Panc1 (cell line): ENCODE measurements around the gene BRAP. TPM values are rescaled to one million over a fixed set of nuclear protein-coding genes. Genes with fewer than 3 reads are reported as not detected.

Experiments used
- ATAC-seq: fragments of 200-7000 bp; cut with Tn5 transposase; 2 replicates; pipeline ENCODE4 v1.9.1; 2020; ENCODE audit warnings: mild to moderate bottlenecking, moderate library complexity
- BruUV-seq: library from RNA; stranded (reverse); fragments of 400-500 nt; replicated peaks from 2 replicates; lab custom pipeline; 2021; lab: Mats Ljungman, UMichigan
- CTCF ChIA-PET: fragments of 300-600 bp; sonication (Branson Sonifier 250); formaldehyde crosslinking; loops from one replicate; lab custom pipeline; 2022; ENCODE audit warnings: antibody characterized with exemption; lab: Charles Lee
- POLR2A ChIA-PET: fragments of 300-600 bp; sonication (Branson Sonifier 250); formaldehyde crosslinking; loops from one replicate; lab custom pipeline; 2022; ENCODE audit warnings: antibody characterized with exemption; lab: Charles Lee
- DNase-seq: peaks from one replicate; pipeline ENCODE4 v3.0.0-alpha.2; 2010; ENCODE audit warnings: low read depth, low spot score
- H3K27ac ChIP-seq: 2 replicates; pipeline ENCODE4 v1.5.1; 2011; ENCODE audit warnings: mild to moderate bottlenecking, low read length, inconsistent platforms
- H3K27me3 ChIP-seq: fragments of 200-500 bp; sonication (Bioruptor generic); 2 replicates; pipeline ENCODE4 v1.6.0; 2014; ENCODE audit warnings: low read length, inconsistent platforms; ENCODE audit not compliant: control insufficient read depth, insufficient read depth
- H3K36me3 ChIP-seq: fragments of 200-500 bp; sonication (Bioruptor generic); 2 replicates; pipeline ENCODE4 v1.5.1; 2014; ENCODE audit warnings: inconsistent platforms, mild to moderate bottlenecking, low read length, moderate library complexity; ENCODE audit not compliant: control insufficient read depth, insufficient read depth
- H3K4me1 ChIP-seq: 2 replicates; pipeline ENCODE4 v1.5.1; 2011; ENCODE audit warnings: inconsistent platforms, mild to moderate bottlenecking, low read length, moderate library complexity; ENCODE audit not compliant: control insufficient read depth, insufficient read depth
- H3K4me3 ChIP-seq, 2 experiments: 2 replicates each; pipeline ENCODE4 v1.5.1; 2011 to 2012; ENCODE audit warnings: low read depth in 2 of 2, low read length in 2 of 2, mild to moderate bottlenecking in 2 of 2, inconsistent platforms in 1 of 2, moderate library complexity in 1 of 2
- H3K9me3 ChIP-seq: fragments of 200-500 bp; sonication (Bioruptor generic); 2 replicates; pipeline ENCODE4 v1.5.1; 2014; ENCODE audit warnings: low read depth, mild to moderate bottlenecking, inconsistent platforms, low read length, moderate library complexity; ENCODE audit not compliant: control insufficient read depth, insufficient read depth
- CTCF ChIP-seq: fragments of 450-650 bp; IDR thresholded peaks from 2 replicates; pipeline ENCODE4 v1.5.1; 2017; ENCODE audit warnings: mild to moderate bottlenecking
- POLR2AphosphoS5 ChIP-seq: IDR thresholded peaks from 2 replicates; pipeline ENCODE4 v1.6.1; 2012; ENCODE audit warnings: mild to moderate bottlenecking, low read depth, low read length, moderate library complexity
- REST ChIP-seq, 2 experiments: IDR thresholded peaks; 2 replicates each; pipeline ENCODE4 v1.6.1; 2011 to 2012; ENCODE audit warnings: low read depth in 2 of 2, control low read depth in 1 of 2, low read length in 1 of 2, mild to moderate bottlenecking in 1 of 2, moderate library complexity in 1 of 2; ENCODE audit not compliant: insufficient read depth in 1 of 2
- SIN3A ChIP-seq: IDR thresholded peaks from 2 replicates; pipeline ENCODE4 v1.6.1; 2012; ENCODE audit warnings: low read depth, mild to moderate bottlenecking, low read length, moderate library complexity, borderline replicate concordance; ENCODE audit not compliant: insufficient read depth
- TCF7L2 ChIP-seq: IDR thresholded peaks from 2 replicates; pipeline ENCODE4 v1.6.1; 2011; ENCODE audit warnings: mild to moderate bottlenecking, low read depth, low read length, inconsistent platforms
- in situ Hi-C: cut with HindIII; loops from 2 replicates; pipeline ENCODE4 v1.10.0; 2016; ENCODE audit warnings: low sequenced_read_pairs, low pct_unique_long_range_greater_than_20kb
- intact Hi-C: fragments of 100-400 bp; cut with micrococcal nuclease; formaldehyde crosslinking; loops from one replicate; pipeline ENCODE4 v1.10.0; 2022; ENCODE audit not compliant: unreplicated experiment
- total RNA-seq: library from RNA; stranded (reverse); gene quantifications from one replicate; pipeline ENCODE4 v1.2.1, GENCODE V29; 2021; ENCODE audit not compliant: unreplicated experiment

The BRAP gene
- total RNA-seq, 1 experiment from 2014 or later: 19.6 TPM

GRCh38 chr12:111664961-111665865, 20.5 kb downstream of the BRAP start:
- no peak overlapping the region for H3K27ac ChIP-seq
- POLR2A ChIA-PET: no interaction called here
- BruUV-seq: no TSS peak
- DNase-seq (no peak), ATAC-seq (no peak)
- no peaks in the 10 kb centered on the region for H3K9me3 ChIP-seq
- no peaks in the 10 kb centered on the region for H3K27me3 ChIP-seq
- CTCF ChIA-PET: no interaction called here
- H3K4me1 ChIP-seq: no peaks in the 10 kb centered on the region
- intact Hi-C loops: no loop called here
- no peaks in the 10 kb centered on the region for H3K36me3 ChIP-seq
- TF ChIP-seq SIN3A (no peak), TCF7L2 (no peak), CTCF (no peak), POLR2AphosphoS5 (no peak), REST (IDR thresholded peaks at IDR 0.05; ENCODE audit: insufficient read depth in 1 of 2, low read depth in 2 of 2, low read length in 1 of 2) (no peak)
- H3K4me3 ChIP-seq: no peak overlapping the region
- in situ Hi-C loops: no loop called here

GRCh38 chr12:111664499-111664898, 21.3 kb downstream of the BRAP start:
- no peak overlapping the region for H3K27ac ChIP-seq
- ATAC-seq (no peak), DNase-seq (no peak)
- ChIA-PET CTCF (no interaction called here), POLR2A (no interaction called here)
- TF ChIP-seq SIN3A (no peak), CTCF (no peak), TCF7L2 (no peak), REST (IDR thresholded peaks at IDR 0.05; ENCODE audit: insufficient read depth in 1 of 2, low read depth in 2 of 2, low read length in 1 of 2) (no peak), POLR2AphosphoS5 (no peak)
- H3K36me3 ChIP-seq: no peaks in the 10 kb centered on the region
- intact Hi-C loops: no loop called here
- no peaks in the 10 kb centered on the region for H3K27me3 ChIP-seq
- no TSS peak for BruUV-seq
- no peaks in the 10 kb centered on the region for H3K9me3 ChIP-seq
- no peak overlapping the region for H3K4me3 ChIP-seq
- H3K4me1 ChIP-seq: no peaks in the 10 kb centered on the region
- in situ Hi-C loops: no loop called here
